Measurements from ENCODE around the gene RGS9. TPM values are rescaled to one million over a fixed set of nuclear protein-coding genes. Genes with fewer than 3 reads are reported as not detected.

The RGS9 gene
- total RNA-seq, 4 donors from 2014 or later: 4.0 to 25.6 (median 7.9) TPM

- peaks cover 0 to 6% (median 2%) of the 10 kb centered on the region in 4 donors for H3K4me1 ChIP-seq
- no peak for TF ChIP-seq POLR2A (IDR thresholded peaks at IDR 0.05)
- TF ChIP-seq CTCF (IDR thresholded peaks at IDR 0.05): peak; percentile 85 to 99 (median 96)
- H3K27me3 ChIP-seq: no peaks in the 10 kb centered on the region
- H3K9me3 ChIP-seq: no peaks in the 10 kb centered on the region
- peak overlapping the region; percentile 47 to 62 (median 56) for H3K4me3 ChIP-seq
- peak overlapping the region; percentile 65 to 86 (median 73) for H3K27ac ChIP-seq
- no peaks in the 10 kb centered on the region for H3K36me3 ChIP-seq
- peak; percentile 76 to 93 (median 92) for DNase-seq
Measured at GRCh38 chr17:65100316-65101140, 36.6 kb upstream of the RGS9 start.

GRCh38 chr17:65101371-65101770 lies 35.8 kb upstream of the RGS9 start:
- Histone ChIP-seq H3K36me3 (no peaks in the 10 kb centered on the region), H3K27me3 (no peaks in the 10 kb centered on the region), H3K9me3 (no peaks in the 10 kb centered on the region), H3K4me1 (peaks cover 0 to 7% (median 3%) of the 10 kb centered on the region in 4 donors), H3K27ac (peak overlapping the region in 1 of 4 donors; percentile 71), H3K4me3 (peak overlapping the region in 1 of 4 donors; percentile 62)
- no peak for TF ChIP-seq CTCF (IDR thresholded peaks at IDR 0.05)
- no peak for TF ChIP-seq POLR2A (IDR thresholded peaks at IDR 0.05)
- no peak for DNase-seq

GRCh38 chr17:65102235-65102634 lies 34.9 kb upstream of the RGS9 start:
- H3K4me1 ChIP-seq: peaks cover 0 to 15% (median 3%) of the 10 kb centered on the region in 4 donors
- H3K9me3 ChIP-seq: no peaks in the 10 kb centered on the region
- no peak overlapping the region for H3K4me3 ChIP-seq
- no peaks in the 10 kb centered on the region for H3K27me3 ChIP-seq
- no peak for DNase-seq
- TF ChIP-seq POLR2A (IDR thresholded peaks at IDR 0.05): no peak
- no peak for TF ChIP-seq CTCF (IDR thresholded peaks at IDR 0.05)
- no peaks in the 10 kb centered on the region for H3K36me3 ChIP-seq
- H3K27ac ChIP-seq: no peak overlapping the region

- Histone ChIP-seq H3K27me3 (no peaks in the 10 kb centered on the region), H3K27ac (no peak overlapping the region), H3K9me3 (no peaks in the 10 kb centered on the region), H3K36me3 (no peaks in the 10 kb centered on the region), H3K4me3 (no peak overlapping the region), H3K4me1 (peaks cover 0 to 15% (median 3%) of the 10 kb centered on the region in 4 donors)
- TF ChIP-seq CTCF (IDR thresholded peaks at IDR 0.05) (no peak), POLR2A (IDR thresholded peaks at IDR 0.05) (no peak)
- DNase-seq: no peak
Measured at GRCh38 chr17:65102788-65103187, 34.4 kb upstream of the RGS9 start.

GRCh38 chr17:65103431-65103830 lies 33.7 kb upstream of the RGS9 start:
- Histone ChIP-seq H3K4me1 (peaks cover 0 to 15% (median 3%) of the 10 kb centered on the region in 4 donors), H3K27ac (no peak overlapping the region), H3K36me3 (no peaks in the 10 kb centered on the region), H3K9me3 (no peaks in the 10 kb centered on the region), H3K4me3 (no peak overlapping the region), H3K27me3 (no peaks in the 10 kb centered on the region)
- DNase-seq: no peak
- TF ChIP-seq CTCF (IDR thresholded peaks at IDR 0.05) (no peak), POLR2A (IDR thresholded peaks at IDR 0.05) (no peak)

Data from Peyer's patch (tissue), 4 donors.